ENCODE data around the gene SUB1. TPM values are rescaled to one million over a fixed set of nuclear protein-coding genes. Genes with fewer than 3 reads are reported as not detected.

The SUB1 gene
- total RNA-seq, 3 donors from 2014 or later = 152 to 230 (median 201) TPM

- Histone ChIP-seq H3K27me3 (no peaks in the 10 kb centered on the region), H3K4me3 (no peak overlapping the region), H3K27ac (no peak overlapping the region), H3K9me3 (no peaks in the 10 kb centered on the region), H3K4me1 (no peaks in the 10 kb centered on the region), H3K36me3 (no peaks in the 10 kb centered on the region)
- intact Hi-C loops (cut with DNase I; ENCODE audit: low total_unique reads) = no loop called here
- TF ChIP-seq, protein P1, sequence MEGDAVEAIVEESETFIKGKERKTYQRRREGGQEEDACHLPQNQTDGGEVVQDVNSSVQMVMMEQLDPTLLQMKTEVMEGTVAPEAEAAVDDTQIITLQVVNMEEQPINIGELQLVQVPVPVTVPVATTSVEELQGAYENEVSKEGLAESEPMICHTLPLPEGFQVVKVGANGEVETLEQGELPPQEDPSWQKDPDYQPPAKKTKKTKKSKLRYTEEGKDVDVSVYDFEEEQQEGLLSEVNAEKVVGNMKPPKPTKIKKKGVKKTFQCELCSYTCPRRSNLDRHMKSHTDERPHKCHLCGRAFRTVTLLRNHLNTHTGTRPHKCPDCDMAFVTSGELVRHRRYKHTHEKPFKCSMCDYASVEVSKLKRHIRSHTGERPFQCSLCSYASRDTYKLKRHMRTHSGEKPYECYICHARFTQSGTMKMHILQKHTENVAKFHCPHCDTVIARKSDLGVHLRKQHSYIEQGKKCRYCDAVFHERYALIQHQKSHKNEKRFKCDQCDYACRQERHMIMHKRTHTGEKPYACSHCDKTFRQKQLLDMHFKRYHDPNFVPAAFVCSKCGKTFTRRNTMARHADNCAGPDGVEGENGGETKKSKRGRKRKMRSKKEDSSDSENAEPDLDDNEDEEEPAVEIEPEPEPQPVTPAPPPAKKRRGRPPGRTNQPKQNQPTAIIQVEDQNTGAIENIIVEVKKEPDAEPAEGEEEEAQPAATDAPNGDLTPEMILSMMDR (IDR thresholded peaks at IDR 0.05) = no peak
- no peak for TF ChIP-seq POLR2AphosphoS5 (IDR thresholded peaks at IDR 0.05)
- TF ChIP-seq POLR2A (IDR thresholded peaks at IDR 0.05) = no peak
- no peak for DNase-seq (ENCODE audit: low spot score in 2 of 2)
Observed at GRCh38 chr5:32541241-32541640, 44.1 kb upstream of the SUB1 start.

DNA sequence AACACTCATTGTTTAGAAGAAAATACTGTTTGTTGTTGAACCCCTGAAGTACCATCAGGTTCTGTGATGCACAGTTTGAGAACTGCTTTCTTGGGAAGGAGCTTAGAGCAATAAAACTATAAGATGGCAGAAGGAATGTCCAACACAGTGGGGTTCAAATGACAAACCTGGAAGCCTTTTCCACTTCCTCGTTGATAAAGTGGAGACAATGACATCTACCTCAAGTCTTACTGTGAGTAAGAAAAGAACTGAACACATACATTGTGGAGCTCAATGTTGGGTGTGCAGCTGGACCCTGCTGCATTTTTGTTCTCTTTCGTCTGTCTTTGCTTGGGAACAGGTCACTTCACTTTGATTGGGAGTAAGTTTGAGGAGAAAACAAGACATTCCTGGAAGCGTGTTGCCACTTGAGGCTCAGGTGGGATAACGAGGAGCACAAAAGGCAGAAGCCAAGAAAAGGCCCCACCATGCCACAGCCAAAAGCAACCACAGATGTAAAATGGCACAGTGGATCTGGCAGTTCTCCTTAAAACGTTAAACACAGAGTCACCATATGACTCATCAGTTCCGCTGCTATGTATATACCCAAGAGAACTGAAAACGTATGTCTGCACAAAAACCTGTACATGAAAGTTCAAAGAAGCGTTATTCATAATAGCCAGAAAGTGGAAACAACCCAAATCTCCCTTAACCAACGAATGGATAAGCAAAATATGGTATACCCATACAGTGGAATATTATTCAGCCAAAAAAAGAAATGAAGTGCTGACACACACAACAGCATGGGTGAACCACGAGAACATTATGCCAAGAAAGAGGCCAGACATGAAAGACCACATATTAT lies 42.9 kb upstream of the SUB1 start:
- intact Hi-C loops (cut with DNase I; ENCODE audit: low total_unique reads) = no loop called here
- DNase-seq (ENCODE audit: low spot score in 2 of 2) = no peak
- no peaks in the 10 kb centered on the region for H3K9me3 ChIP-seq
- no peak overlapping the region for H3K4me3 ChIP-seq
- H3K4me1 ChIP-seq = no peaks in the 10 kb centered on the region
- H3K36me3 ChIP-seq = no peaks in the 10 kb centered on the region
- TF ChIP-seq POLR2AphosphoS5 (IDR thresholded peaks at IDR 0.05) = no peak
- TF ChIP-seq, protein P1 (IDR thresholded peaks at IDR 0.05) = no peak
- TF ChIP-seq POLR2A (IDR thresholded peaks at IDR 0.05) = no peak
- no peaks in the 10 kb centered on the region for H3K27me3 ChIP-seq
- H3K27ac ChIP-seq = no peak overlapping the region

DNA sequence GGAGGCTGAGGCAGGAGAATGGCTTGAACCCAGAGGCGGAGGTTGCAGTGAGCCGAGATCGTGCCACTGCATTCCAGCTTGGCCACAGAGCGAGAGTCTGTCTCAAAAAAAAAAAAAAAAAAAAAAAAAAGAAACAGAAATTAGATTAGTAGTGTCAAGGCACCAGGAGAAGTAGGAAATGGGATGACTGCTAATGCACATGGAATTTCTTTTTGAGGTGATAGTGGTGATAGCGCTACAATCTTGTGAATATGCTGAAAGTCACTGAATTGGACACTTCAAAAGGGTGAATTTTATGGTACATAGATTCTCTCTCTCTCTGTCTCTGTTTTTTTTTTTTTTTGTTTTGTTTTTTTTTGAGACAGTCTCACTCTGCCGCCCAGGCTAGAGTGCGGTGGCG lies 42.1 kb upstream of the SUB1 start:
- DNase-seq (ENCODE audit: low spot score in 2 of 2) = no peak
- H3K9me3 ChIP-seq = no peaks in the 10 kb centered on the region
- TF ChIP-seq, protein P1 (IDR thresholded peaks at IDR 0.05) = no peak
- H3K27ac ChIP-seq = no peak overlapping the region
- H3K27me3 ChIP-seq = no peaks in the 10 kb centered on the region
- no peaks in the 10 kb centered on the region for H3K4me1 ChIP-seq
- intact Hi-C loops (cut with DNase I; ENCODE audit: low total_unique reads) = no loop called here
- no peak overlapping the region for H3K4me3 ChIP-seq
- no peaks in the 10 kb centered on the region for H3K36me3 ChIP-seq

DNA sequence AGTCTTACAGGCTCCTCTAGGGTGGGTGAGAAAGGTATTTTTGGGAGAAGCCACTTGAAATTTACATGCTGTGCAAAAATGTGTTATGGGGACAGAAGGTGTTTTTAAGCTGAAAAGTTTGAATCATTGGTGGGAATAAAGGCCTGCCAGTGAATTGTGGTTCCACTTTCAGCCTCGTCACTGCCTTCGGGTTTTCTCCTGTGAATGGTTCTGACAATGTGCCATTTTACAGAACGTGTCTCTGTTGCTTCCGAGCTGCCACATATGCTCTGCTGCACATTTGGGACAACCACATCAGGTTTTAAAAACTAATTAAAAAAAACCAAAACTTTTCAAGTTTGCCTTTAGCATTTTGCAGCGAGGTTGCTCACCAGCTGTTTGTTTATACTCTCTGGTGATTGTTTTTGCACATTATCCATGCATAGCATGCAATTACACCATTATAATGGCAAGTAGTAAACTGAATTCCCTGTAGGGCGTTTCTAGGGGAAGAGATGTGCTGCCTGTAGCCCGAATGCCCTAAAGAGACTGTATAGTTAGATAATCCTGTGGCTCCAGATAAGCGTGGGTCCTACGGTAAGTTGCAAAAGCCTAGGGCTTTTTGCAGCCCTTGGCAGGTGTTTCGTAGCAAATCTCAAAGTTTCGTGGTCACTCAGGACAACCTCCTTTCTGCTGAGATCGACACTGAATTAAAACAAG lies 40.1 kb upstream of the SUB1 start:
- Histone ChIP-seq H3K36me3 (no peaks in the 10 kb centered on the region), H3K27me3 (no peaks in the 10 kb centered on the region), H3K4me1 (no peaks in the 10 kb centered on the region), H3K27ac (no peak overlapping the region), H3K4me3 (no peak overlapping the region), H3K9me3 (no peaks in the 10 kb centered on the region)
- TF ChIP-seq, protein P1 (IDR thresholded peaks at IDR 0.05) = no peak
- TF ChIP-seq POLR2AphosphoS5 (IDR thresholded peaks at IDR 0.05) = no peak
- no peak for TF ChIP-seq POLR2A (IDR thresholded peaks at IDR 0.05)
- intact Hi-C loops (cut with DNase I; ENCODE audit: low total_unique reads) = no loop called here
- no peak for DNase-seq (ENCODE audit: low spot score in 2 of 2)

DNA sequence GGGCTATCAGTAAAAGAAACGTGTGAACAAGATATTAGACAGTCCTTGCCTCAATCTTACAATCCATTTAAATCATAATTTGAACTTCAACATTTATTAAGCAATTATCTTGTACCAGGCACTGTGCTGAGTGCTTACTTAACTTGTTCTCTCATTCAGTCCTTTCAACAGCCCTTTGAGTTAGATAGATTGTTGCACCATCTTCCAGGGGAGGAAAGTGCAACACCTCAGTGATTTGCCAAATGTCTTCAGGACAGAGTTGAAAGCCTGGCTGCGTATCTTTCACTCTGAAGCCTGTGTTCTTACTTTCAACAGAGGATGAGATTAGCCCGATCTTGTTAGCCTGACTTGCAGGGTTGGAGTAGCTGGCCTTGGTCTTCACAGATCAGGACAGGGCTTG lies 34.2 kb upstream of the SUB1 start:
- Histone ChIP-seq H3K4me1 (no peaks in the 10 kb centered on the region), H3K9me3 (no peaks in the 10 kb centered on the region), H3K36me3 (no peaks in the 10 kb centered on the region), H3K4me3 (no peak overlapping the region), H3K27me3 (no peaks in the 10 kb centered on the region), H3K27ac (no peak overlapping the region)
- no peak for TF ChIP-seq POLR2A (IDR thresholded peaks at IDR 0.05)
- no peak for TF ChIP-seq POLR2AphosphoS5 (IDR thresholded peaks at IDR 0.05)
- TF ChIP-seq, protein P1 (IDR thresholded peaks at IDR 0.05) = no peak
- DNase-seq (ENCODE audit: low spot score in 2 of 2) = no peak
- intact Hi-C loops (cut with DNase I; ENCODE audit: low total_unique reads) = no loop called here
